Measurements from ENCODE around the gene S1PR3.

The S1PR3 gene

DNA sequence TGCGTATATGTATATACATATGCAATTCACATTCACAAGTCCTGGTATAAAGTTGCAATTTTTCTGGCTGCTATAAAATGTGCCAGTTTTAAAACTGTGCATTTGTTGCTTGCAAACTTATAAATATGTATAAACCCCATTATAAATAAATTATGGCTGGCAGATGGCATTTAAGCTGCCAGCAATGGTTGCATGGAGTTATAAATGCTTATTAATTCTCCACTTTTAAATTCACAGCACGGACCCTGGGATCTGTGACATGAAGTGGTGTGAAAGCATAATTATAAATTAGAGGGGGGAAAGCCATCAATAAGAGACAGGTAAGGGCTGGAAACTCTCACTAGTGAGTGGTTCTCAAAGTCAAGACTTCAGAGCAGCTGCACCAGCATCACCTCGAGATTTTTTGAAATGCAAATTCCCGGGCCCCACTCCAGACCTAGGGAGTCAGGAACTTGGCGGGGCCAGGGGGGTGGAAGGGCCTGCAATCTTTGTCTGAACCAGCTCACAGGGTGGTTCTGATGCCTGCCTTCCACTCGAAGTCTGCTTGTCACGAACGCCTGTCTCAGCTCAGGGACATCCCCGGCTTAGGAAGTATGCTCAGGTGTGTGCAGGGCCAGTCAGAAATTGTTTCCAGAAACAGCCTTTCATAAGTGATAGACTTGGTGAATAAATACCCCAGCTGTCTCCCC, 16.9 kb downstream of the S1PR3 start:
- TF ChIP-seq HDGF (IDR thresholded peaks at IDR 0.05; ENCODE audit: borderline replicate concordance) (no peak), NFRKB (IDR thresholded peaks at IDR 0.05) (no peak), ZNF384 (IDR thresholded peaks at IDR 0.05) (no peak), SP1 (IDR thresholded peaks at IDR 0.05) (no peak), L3MBTL2 (conservative IDR thresholded peaks at IDR 0.05) (no peak), ARNT (IDR thresholded peaks at IDR 0.05) (no peak), ELF4 (IDR thresholded peaks at IDR 0.05) (no peak), FOXM1 (IDR thresholded peaks at IDR 0.05; ENCODE audit: borderline replicate concordance) (no peak), CTBP1 (IDR thresholded peaks at IDR 0.05; ENCODE audit: borderline replicate concordance) (no peak), FOXA1 (IDR thresholded peaks at IDR 0.05) (no peak), LEF1 (IDR thresholded peaks at IDR 0.05; ENCODE audit: borderline replicate concordance) (no peak), SUZ12 (IDR thresholded peaks at IDR 0.05) (no peak), PKNOX1 (IDR thresholded peaks at IDR 0.05) (no peak), BHLHE40 (IDR thresholded peaks at IDR 0.05; ENCODE audit: borderline replicate concordance) (no peak), FOXK2 (IDR thresholded peaks at IDR 0.05) (no peak), TARDBP (IDR thresholded peaks at IDR 0.05) (no peak)
- CTCF ChIA-PET: no interaction called here
- POLR2A ChIA-PET: interaction anchor here (1.4 kb wide), 1 partner anchor 302 kb away, joined by 3 read pairs; no protein-coding TSS in a partner anchor
- DNase-seq (ENCODE audit: extremely low spot score): no peak

DNA sequence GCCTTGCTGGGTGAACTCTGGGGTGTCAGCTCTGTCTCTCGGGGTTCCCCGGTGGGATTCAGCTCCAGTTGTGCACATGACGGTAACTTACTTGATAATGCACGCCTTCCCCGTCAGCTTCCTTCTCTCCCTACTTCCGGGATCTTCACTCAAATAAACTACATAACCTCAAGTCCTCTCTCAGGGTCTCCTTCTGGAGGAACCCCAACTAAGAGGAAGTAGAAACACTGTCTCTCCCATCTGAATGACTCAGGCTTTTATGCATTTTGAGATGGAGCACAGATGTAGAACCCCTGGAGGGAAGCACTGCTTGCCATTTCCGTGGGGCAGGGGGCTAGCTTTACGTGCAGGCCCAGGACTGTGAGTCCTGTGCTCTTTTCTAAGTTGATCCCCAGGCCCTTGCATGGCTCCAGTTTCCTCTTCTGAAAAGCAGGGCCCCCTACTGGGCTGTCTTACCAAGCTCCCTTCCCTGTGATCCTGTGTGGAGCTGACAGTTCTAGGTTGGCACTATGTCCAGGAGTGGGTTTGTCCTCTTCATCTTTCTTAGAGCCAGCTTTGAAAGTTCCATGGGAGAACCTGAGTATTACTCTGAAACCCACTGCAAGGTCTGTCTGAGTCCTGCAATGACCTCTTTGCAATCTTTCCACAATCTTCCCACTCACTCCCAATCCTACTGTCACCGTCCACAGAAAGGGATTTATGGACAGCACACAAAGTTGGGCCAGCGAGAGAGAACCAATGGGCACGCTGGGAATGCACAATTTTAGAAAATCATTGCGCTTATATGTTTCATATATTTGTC, 17.7 kb downstream of the S1PR3 start:
- CTCF ChIA-PET: no interaction called here
- TF ChIP-seq PKNOX1 (IDR thresholded peaks at IDR 0.05): no peak
- no peak for TF ChIP-seq NFRKB (IDR thresholded peaks at IDR 0.05)
- TF ChIP-seq FOXM1 (IDR thresholded peaks at IDR 0.05; ENCODE audit: borderline replicate concordance): no peak
- no peak for TF ChIP-seq ARNT (IDR thresholded peaks at IDR 0.05)
- TF ChIP-seq LEF1 (IDR thresholded peaks at IDR 0.05; ENCODE audit: borderline replicate concordance): no peak
- TF ChIP-seq ELF4 (IDR thresholded peaks at IDR 0.05): no peak
- TF ChIP-seq TARDBP (IDR thresholded peaks at IDR 0.05): no peak
- TF ChIP-seq L3MBTL2 (conservative IDR thresholded peaks at IDR 0.05): no peak
- no peak for TF ChIP-seq FOXK2 (IDR thresholded peaks at IDR 0.05)
- TF ChIP-seq FOXA1 (IDR thresholded peaks at IDR 0.05): no peak
- TF ChIP-seq CTBP1 (IDR thresholded peaks at IDR 0.05; ENCODE audit: borderline replicate concordance): no peak
- no peak for TF ChIP-seq ZNF384 (IDR thresholded peaks at IDR 0.05)
- no peak for TF ChIP-seq SP1 (IDR thresholded peaks at IDR 0.05)
- no peak for TF ChIP-seq HDGF (IDR thresholded peaks at IDR 0.05; ENCODE audit: borderline replicate concordance)
- no peak for TF ChIP-seq SUZ12 (IDR thresholded peaks at IDR 0.05)
- no peak for TF ChIP-seq BHLHE40 (IDR thresholded peaks at IDR 0.05; ENCODE audit: borderline replicate concordance)
- POLR2A ChIA-PET: interaction anchor here (1.4 kb wide), 1 partner anchor 302 kb away, joined by 3 read pairs; no protein-coding TSS in a partner anchor
- DNase-seq (ENCODE audit: extremely low spot score): no peak

DNA sequence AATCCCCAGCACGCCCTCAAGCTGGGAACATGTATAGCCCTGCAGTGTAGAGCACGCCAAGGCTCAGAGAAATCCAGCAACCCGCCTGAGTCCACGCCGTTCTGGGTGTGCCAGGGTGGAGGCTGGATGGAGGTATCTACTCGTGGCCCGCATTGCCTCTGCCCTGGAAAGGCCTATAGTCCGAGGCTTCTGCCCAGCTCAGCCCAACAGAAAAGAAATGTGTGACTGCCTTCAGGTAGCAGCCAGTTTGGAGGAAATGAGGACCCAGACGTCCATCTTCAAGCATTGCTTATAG, 18.2 kb downstream of the S1PR3 start:
- CTCF ChIA-PET: no interaction called here
- no peak for DNase-seq (ENCODE audit: extremely low spot score)
- no peak for TF ChIP-seq FOXM1 (IDR thresholded peaks at IDR 0.05; ENCODE audit: borderline replicate concordance)
- TF ChIP-seq SUZ12 (IDR thresholded peaks at IDR 0.05): no peak
- no peak for TF ChIP-seq SP1 (IDR thresholded peaks at IDR 0.05)
- TF ChIP-seq BHLHE40 (IDR thresholded peaks at IDR 0.05; ENCODE audit: borderline replicate concordance): no peak
- no peak for TF ChIP-seq ARNT (IDR thresholded peaks at IDR 0.05)
- TF ChIP-seq LEF1 (IDR thresholded peaks at IDR 0.05; ENCODE audit: borderline replicate concordance): no peak
- TF ChIP-seq ZNF384 (IDR thresholded peaks at IDR 0.05): no peak
- no peak for TF ChIP-seq L3MBTL2 (conservative IDR thresholded peaks at IDR 0.05)
- POLR2A ChIA-PET: interaction anchor here (1.4 kb wide), 1 partner anchor 301 kb away, joined by 3 read pairs; no protein-coding TSS in a partner anchor

DNA sequence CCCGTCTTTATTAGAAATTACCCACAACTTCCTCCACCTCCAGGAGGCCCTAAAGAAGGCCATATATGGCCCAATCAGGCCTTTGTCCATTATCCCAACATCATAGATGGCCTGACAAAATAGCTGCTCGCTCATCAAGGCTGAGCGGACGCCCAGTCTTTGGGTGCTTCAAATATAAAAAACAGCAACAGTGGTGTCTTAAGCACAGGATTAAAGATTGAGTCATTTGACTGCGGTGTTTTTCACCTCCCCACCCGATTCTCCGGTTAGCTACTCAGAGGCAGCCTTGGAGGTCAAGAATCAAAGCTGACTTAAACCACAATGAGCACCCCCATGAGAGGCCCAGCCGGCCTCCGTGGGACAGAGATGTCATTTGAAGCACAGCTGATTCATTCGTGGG, 18.8 kb downstream of the S1PR3 start:
- no peak for DNase-seq (ENCODE audit: extremely low spot score)
- ChIA-PET POLR2A (no interaction called here), CTCF (no interaction called here)
- TF ChIP-seq PKNOX1 (IDR thresholded peaks at IDR 0.05) (no peak), CTBP1 (IDR thresholded peaks at IDR 0.05; ENCODE audit: borderline replicate concordance) (no peak)

DNA sequence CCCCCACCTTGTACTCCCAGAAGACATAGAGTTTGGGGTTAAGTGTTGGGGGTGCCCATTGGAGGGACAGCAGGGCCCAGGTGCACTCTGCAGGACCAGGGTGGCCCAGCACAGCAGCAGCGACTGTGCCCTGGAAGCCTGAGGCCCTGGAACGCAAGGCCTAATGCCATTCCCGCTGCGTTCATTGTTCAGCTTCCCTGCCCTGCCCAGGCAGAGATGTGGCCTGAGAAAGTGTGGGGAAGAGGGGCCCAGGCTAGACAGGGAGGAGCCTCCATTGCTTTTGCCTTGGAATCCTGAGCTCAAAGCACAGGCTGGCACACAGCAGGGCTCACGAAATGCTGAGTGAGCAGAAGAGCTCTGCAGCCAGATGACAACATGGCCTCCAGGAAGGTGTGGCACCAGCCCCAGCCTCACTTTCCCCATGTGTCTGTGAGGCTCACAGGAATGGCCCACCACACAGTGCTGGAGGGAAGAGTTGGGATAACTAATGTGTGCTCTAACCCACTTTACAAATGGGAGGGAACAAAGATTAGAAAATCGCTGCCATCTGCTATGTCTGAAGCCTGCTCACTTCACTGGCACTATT, 19.4 kb downstream of the S1PR3 start:
- no peak for TF ChIP-seq HDGF (IDR thresholded peaks at IDR 0.05; ENCODE audit: borderline replicate concordance)
- TF ChIP-seq SP1 (IDR thresholded peaks at IDR 0.05): no peak
- TF ChIP-seq L3MBTL2 (conservative IDR thresholded peaks at IDR 0.05): no peak
- TF ChIP-seq ZNF384 (IDR thresholded peaks at IDR 0.05): no peak
- TF ChIP-seq FOXM1 (IDR thresholded peaks at IDR 0.05; ENCODE audit: borderline replicate concordance): no peak
- TF ChIP-seq SUZ12 (IDR thresholded peaks at IDR 0.05): no peak
- TF ChIP-seq FOXA1 (IDR thresholded peaks at IDR 0.05): no peak
- TF ChIP-seq TARDBP (IDR thresholded peaks at IDR 0.05): no peak
- TF ChIP-seq CTBP1 (IDR thresholded peaks at IDR 0.05; ENCODE audit: borderline replicate concordance): no peak
- TF ChIP-seq PKNOX1 (IDR thresholded peaks at IDR 0.05): no peak
- TF ChIP-seq NFRKB (IDR thresholded peaks at IDR 0.05): no peak
- TF ChIP-seq FOXK2 (IDR thresholded peaks at IDR 0.05): no peak
- TF ChIP-seq ELF4 (IDR thresholded peaks at IDR 0.05): no peak
- no peak for TF ChIP-seq LEF1 (IDR thresholded peaks at IDR 0.05; ENCODE audit: borderline replicate concordance)
- POLR2A ChIA-PET: no interaction called here
- CTCF ChIA-PET: no interaction called here
- DNase-seq (ENCODE audit: extremely low spot score): no peak

All from HEK293T (cell line).